GM18526 (cell line): Measurements from ENCODE around the gene PLCB1.

Experiments used
- POLR2A ChIP-seq: IDR thresholded peaks from 3 replicates; pipeline ENCODE4 v1.6.1; 2011; ENCODE audit not compliant: insufficient read length; ENCODE audit errors: extremely low read depth

The PLCB1 gene

DNA sequence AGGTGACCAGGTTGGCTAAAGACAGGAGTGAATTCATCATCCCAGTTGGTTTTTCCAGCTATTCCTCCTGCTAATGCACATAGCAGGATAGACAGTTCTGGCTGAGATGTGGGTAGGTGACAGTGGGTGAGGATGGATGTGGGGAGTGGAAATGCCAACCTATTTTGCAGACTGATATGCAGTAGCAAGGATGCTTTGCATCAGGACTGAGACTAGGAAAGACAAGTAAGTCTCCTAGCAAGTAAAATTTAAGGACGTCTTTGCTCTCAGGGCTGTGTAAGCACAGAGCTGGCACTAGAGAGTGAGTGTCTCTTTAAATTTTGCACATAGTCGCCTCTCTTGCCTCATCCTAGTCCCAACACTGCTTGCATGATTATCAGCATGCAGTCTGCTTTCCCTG is 568.7 kb downstream of the PLCB1 start:
- no peak for TF ChIP-seq POLR2A

DNA sequence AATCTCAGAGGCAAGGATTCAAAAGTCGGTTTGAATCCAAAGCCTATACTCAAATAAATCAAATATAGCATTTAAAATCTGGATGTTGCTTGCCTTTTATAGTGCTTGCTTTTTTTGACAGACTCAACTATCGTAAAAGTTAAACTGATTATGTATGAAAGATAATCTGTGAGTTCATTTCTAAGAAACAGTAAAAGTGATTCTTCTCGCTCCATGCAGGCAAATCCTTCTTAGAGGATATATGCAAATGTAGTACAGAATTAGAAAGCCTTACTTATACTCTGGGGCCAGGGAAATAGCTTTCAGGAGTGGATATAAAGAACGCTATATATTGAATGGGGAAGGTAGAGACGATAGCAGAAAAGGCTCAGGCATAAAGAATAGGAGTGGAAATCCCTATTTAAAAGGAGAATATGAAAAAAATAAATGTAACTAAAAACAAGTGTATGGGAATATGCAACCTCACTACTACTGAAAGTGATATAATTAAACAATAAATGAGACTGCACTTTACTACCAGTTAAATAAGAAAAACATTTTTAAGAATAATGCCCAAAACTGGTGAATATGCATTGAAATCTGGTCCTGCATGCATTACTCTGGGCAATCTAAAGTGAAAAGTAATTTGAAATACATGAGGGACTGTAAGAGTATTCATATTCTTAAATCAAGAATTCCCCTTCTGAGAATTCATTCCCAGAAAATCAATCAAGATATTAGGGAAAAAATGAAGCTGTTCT is 575.1 kb downstream of the PLCB1 start:
- no peak for TF ChIP-seq POLR2A

DNA sequence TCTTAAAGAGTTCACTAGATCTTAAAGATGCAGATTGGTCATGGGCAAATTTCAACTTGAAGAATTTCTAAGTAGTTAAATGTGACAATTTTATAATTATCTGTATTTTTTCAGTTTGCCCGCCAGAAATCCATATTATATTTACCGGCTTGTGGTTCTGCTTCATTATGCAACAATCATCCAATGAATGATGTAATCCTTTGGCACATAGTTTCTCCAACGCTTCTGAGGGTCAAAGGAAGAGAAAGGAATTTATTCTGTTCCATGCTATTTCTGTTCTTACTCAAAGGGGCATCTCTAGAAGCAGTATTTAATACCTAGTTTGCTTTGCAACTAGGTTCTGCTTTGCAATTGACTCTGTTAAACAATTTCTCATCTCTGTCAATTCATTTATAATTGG is 577.6 kb downstream of the PLCB1 start:
- no peak for TF ChIP-seq POLR2A

DNA sequence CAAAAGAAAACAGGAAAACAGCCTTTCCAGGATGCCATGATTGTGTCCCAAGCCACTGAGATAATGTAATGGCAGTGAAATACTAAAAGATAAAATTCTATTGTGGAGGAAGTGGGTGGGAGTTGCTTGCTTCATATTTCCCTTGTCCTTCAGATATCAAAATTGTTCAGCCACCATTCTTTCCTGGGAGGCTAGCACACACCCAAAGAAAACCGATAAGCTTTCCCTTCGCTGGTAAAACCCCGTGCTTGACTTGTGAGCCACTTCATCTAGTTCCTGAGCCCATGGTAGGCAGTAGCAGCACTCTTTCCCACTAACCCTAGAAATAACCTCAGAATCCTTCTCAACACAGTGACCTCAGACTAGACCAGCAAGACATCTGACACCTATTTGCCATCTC is 579.4 kb downstream of the PLCB1 start:
- no peak for TF ChIP-seq POLR2A

DNA sequence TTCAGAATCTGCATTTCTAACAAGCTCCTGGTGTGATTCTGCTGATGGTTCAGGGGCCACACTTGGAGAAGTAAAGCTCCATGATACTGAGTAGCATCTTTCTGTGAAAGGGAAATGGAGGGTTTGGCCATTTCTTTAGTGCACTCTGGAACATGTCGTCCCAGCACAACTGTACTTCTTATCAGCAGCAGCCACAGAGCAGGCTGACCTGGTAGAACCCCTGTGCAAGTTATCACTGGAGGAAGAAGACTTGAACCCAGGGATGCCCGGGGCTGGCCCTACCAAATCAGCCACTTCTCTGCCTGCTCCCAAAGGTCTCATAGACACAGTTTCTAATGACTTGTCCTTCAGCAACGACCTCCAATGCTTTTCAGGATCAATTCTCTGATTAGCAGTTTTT is 582.1 kb downstream of the PLCB1 start:
- no peak for TF ChIP-seq POLR2A

DNA sequence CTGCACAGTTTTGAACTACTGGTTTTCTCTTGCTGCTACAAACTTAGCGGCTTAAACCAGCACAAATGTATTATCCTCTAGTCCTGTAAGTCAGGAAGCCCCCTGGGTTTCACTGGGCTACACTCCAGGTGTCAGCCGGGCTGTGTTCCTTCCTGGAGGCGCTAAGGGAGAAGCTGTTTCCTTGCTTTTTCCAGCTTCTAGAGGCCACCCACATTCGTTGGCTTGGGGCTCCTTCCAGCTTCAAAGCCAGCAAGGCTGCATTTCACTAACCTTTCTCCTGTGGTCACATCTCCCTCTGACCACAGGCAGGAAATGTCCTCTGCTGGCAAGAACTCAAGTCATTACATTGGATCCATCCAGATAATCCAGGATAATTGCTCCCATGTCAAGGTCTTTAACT is 586.2 kb downstream of the PLCB1 start:
- TF ChIP-seq POLR2A = no peak

DNA sequence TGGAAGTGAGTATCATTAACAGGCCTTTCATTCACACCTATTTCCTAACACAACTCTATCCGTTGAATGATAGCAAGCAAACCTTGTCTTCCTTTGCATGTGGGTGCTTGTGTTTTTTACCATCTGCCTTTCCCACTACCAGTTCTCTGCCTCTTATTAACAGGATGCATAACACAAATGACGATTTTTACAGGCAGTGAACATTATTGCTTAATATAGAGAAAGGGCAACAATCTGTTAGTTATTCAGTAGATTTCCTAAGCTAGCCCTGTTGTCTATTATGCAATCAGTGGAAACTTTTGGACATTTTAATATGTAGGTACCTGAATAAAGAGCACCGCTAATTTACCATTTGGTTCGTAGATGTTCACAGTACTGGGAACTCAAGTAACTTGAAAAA is 588.0 kb downstream of the PLCB1 start:
- no peak for TF ChIP-seq POLR2A

DNA sequence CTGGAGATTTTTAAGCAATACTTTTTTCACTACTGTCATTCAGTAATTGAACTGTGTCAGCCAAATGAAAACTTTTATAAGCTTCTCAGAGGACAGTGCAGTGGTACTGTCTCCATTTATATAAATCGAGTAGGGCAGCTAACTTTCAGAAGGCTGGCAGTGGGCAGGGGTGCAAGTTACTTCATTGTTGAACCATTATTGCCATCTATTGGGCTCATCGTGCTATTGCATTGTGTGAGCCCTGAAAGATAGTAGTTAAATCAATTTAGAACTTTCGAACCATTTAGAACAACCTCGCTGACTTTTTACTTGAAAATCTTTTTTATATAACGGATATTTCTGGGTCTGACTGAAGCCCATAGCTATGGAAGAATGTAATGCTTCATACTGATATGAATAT is 589.0 kb downstream of the PLCB1 start:
- no peak for TF ChIP-seq POLR2A

DNA sequence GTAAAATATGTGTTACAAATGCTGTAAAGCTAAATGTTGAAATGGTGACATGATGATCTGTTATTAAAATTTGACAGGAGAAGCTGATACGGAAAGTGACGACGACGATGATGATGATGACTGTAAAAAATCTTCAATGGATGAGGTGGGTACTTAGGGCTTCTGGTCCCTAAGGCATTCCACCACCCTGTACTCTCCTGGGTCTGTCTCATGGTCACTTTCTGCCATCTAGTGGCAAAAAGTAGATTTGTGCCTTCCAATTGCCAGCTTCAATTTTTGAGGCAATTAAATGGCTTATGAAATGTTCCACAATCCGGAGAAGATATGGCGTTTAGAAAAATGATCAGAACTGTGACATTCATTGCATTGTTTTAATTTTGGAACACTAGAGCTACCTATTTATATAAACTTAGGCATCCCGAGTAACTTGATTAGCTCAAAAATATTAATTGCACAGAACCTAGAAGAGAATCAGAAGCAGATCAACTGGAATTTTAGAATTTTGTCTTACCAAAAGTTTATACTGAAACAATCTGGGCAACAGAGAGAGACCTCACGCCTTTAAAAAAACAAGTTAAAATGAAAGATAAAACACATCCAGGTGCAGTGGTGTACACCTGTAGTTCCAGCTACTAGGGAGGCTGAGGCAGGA is 590.3 kb downstream of the PLCB1 start:
- no peak for TF ChIP-seq POLR2A

DNA sequence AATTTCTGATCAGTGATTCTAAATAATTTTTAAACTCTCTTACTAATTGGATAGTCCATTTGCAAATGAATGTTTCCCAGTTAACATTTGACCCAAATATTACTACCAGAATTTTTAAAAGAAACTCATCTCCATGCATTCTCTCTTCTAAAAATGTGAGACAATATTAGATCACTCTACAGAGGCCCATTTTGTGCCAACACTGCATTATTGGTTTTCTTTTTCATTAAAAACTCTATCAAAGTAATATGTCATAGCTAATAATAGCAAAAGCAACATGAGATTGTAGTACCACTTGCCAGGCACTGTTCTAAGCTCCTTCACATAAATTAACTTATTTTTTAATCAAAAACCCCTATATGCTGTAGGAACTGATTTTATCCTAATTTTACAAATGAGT is 591.2 kb downstream of the PLCB1 start:
- TF ChIP-seq POLR2A = no peak

DNA sequence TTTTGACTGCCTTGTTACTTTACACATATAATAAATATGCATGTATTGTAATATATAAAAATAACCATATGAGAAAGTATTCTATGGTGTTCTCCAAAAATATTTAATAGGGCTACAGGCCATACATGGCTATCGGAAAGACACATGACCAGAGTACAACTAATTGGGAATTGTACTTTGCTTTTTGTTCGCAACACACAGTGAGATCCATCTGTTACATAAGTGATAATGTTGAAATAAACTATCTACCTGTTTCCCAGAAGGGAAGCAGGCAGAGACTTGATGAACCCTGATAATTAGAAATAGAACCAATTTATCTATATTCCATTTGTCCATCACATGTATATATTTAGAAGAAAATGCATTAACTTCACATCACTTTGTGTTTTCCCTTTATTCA is 592.8 kb downstream of the PLCB1 start:
- TF ChIP-seq POLR2A = no peak

DNA sequence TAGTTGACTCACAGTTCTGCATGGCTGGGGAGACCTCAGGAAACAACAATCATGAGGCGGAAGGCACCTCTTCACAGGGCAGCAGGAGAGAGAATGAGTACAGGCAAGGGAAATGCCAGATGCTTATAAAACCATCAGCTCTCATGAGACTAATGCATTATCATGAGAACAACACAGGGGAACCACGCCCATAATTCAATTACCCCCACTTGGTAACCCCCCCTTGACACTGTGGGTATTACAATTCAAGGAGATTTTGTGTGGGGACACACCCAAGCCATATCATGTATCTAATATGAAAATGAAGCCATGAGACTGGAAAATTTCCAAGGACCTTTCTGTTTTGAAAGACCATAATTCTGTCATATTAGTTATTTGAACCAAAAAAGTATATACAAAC is 594.4 kb downstream of the PLCB1 start:
- no peak for TF ChIP-seq POLR2A

DNA sequence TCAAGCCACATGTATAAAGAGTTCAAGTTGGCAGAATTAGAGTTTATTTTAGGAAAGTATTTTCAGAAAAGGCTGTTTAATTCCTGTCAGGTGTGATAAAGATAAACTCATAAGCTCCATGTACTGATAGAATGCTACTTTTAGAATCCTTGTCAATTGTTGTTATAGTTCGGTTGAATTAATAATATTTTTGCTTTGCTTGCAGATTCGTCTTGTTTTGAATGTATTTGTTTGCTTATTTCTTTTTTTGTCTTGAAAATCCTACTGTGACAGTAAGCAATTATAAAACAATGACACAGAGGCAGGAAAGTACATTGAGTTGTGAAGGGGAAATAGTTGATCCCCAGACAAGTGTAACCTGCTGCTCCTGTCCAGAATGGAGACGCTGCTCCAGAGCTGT is 602.9 kb downstream of the PLCB1 start:
- TF ChIP-seq POLR2A = no peak

DNA sequence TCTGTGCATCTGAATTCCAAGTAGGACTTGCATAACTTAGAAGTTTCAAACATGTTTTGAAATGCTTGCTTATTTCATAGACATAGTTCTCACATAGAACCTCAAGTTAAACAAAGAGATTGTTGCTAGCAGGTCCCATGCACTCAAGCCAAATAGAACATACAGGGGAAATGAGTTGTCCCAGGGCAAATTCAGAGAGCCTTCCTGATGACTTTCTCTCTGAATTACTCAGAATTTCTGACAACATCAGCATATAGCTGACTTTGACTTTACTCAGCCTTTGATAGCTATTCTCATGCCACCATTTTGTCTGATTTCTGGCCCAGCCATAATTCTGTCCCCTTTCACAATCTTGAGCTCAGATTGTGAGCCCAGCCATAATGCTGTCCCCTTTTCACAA is 603.6 kb downstream of the PLCB1 start:
- no peak for TF ChIP-seq POLR2A

DNA sequence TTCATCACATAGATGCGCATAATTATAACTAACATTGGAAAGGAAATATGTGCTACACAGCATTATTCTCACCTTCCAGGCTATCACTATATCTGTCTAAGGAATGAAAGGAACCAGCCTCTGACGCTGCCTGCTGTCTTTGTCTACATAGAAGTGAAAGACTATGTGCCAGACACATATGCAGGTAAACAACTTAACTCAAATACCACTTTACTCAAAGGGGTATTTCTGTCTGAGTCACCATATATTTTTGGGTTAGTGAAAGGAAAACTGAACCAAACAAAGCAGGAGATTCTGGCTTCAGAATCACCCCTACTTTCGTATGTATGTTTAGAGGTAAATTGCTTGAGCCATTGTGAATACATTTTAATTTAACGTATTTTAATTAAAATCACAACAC is 608.2 kb downstream of the PLCB1 start:
- TF ChIP-seq POLR2A = no peak

DNA sequence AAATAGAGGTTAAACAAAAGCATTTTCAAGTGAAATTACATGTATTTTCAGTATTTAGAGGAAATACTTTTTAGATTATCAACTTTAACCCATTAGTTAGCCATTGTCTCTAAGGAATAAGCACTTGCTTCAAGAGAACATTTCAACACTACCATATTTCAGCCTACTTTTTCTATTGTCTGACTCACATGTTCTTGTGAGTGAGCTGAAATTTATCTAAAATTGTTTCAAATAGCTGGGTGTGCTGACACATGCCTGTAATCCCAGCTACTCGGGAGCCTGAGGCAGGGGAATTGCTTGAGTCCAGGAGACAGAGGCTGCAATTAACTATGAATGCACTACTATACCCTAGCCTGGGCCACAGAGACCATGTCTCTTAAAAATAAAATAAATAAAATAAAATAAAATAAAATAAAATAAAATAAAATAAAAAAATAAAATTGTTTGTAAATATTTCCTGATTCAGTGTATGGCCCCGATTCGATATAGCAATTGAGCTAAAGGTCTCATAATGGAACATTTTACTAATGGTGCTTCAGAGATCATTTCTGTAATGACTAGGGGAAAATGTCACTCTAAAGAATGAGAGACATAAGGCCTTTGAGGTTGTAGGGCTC is 612.3 kb downstream of the PLCB1 start:
- no peak for TF ChIP-seq POLR2A
